Mucosa of gallbladder (tissue), 1 donor: Measurements from ENCODE around the gene IRGC. TPM values are rescaled to one million over a fixed set of nuclear protein-coding genes. Genes with fewer than 3 reads are reported as not detected.
"Not testable (repeated sequence)": the region's sequence is repeated elsewhere in the genome, so short reads cannot be mapped to it uniquely, and the experiment has no call there.

Experiments
- DNase-seq: peaks from one replicate; pipeline ENCODE4 v3.0.0-alpha.2; 2020; ENCODE audit warnings: low spot score
- total RNA-seq: library from RNA; stranded (reverse); gene quantifications from one replicate; pipeline ENCODE4 v1.2.1, GENCODE V29; 2021
- donor health status: DM: no; HTN: no; CAD: no.

IRGC gene
- total RNA-seq, 1 donor from 2014 or later = not detected

DNA sequence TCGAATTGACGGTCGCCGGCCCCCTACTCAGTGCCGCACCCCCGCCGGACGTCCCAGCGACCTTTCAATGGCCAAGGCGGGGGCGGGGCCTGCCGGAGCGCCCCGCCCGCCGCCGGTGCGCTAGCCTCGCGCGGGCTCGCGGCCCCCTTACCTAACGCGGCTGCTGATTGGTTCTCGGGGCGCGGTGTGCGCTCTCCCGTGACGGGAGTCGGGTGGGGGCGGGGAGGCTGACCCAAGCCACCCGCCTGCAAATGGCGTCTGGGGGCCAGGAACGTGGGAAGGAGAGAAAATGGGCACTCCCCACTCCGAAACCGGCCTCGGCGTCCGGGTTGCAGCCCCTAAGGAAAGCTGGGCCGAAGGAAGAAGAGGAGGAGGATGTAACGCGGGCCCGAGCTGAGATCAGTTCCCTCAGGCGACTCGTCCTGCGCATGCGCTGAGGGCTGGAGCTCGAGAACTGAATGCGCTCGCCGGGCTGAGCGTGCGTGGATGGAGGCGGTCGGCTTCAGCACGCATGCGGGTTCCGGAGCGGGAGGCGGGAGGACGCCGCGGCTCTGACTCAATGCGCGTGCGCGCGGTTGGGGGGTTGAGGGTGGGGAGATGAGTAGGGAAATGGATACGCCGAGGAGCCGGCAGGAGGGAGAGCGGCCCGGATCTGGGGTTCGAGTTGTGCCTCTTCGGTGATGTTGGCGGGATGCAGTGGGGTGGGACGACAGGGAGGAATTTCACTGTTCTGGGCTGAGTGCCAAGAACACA is 38.8 kb downstream of the IRGC start, which contains the start of gene SMG9:
SMG9 (minus strand) TSS at position 460 of the 753 bp plus-strand sequence. CDS start 4,221 bp downstream, outside the sequence.
- DNase-seq = peak; percentile 98

DNA sequence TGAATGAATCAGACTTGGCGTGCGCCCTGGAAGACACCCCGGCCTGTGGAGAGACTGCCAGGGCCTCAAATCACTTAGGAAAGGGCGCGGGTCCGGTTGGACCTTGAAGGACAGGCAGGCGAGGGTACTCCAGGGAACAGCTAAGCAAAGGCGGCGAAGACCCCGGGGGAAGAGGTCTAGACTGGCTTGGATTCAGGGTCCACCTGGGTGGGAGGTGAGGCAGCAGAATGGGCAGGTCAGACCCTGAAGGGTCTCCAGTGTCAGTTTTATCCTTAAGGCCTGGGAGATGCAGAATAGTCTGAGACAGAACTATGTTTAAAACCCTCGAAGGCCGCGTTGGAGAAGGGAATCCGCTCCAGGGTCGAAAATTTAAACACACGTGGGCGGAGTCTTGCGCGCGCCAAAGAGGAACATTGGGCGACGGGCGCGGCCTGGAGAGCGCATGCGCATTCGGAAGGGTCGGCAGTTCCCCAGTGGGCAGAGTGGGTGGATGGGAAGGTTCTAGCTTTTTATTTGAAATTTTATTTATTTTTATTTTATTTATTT is 39.5 kb downstream of the IRGC start:
- DNase-seq = peak; percentile 85

GRCh38 chr19:43759515-43759914 is 43.6 kb downstream of the IRGC start:
- DNase-seq = no peak

DNA sequence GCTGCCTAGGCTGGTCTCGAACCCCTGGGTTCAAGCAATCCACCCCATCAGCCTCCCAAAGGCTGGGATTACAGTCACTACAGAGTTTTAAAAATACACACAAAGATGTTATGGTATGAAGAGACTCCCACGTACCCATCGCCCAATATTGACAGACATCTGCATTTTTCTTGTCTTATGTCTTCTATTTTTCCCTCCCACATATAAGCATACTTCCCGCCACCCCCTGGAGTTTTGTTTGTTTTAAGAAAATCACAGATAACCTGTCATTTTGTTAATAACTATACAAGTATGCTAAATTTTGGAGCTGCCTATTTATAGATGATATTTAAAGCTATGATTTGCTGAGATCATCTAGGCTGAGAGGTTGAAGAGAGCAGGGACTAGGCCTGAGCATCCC is 45.1 kb downstream of the IRGC start:
- DNase-seq = no peak

- DNase-seq = no peak
These were observed 46.9 kb downstream of the IRGC start for GRCh38 chr19:43762814-43763213.

- DNase-seq = no peak
These were observed 47.6 kb downstream of the IRGC start for GRCh38 chr19:43763473-43763939.

- DNase-seq = not testable (repeated sequence)
These were observed 48.8 kb downstream of the IRGC start for GRCh38 chr19:43764684-43765083.

- peak; percentile 45 for DNase-seq
These were observed 49.4 kb downstream of the IRGC start for GRCh38 chr19:43765109-43765876.

- no peak for DNase-seq
These were observed 50.8 kb downstream of the IRGC start for GRCh38 chr19:43766755-43767043.

- no peak for DNase-seq
These were observed 51.4 kb downstream of the IRGC start for GRCh38 chr19:43767316-43767715.

DNA sequence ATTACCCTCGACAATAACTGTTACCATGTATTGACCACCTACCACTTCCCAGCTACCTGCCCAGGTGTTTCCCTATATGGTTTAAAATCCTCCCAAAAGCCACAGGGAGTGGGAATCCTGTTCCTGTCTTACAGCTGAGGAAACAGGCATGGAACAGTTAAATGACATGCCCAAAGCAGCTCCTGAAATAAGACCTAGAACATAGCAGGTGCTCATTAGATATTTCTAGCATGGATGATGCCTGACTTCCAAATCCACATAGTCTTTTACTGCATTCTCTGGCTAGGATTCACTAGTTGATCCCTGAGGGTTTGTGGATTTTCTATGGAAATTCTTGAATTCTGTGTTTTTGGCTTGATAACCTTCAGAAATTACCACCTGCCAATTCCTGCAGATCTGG is 51.9 kb downstream of the IRGC start:
- DNase-seq = no peak

- no peak for DNase-seq
These were observed 52.6 kb downstream of the IRGC start for GRCh38 chr19:43768273-43769050.

DNA sequence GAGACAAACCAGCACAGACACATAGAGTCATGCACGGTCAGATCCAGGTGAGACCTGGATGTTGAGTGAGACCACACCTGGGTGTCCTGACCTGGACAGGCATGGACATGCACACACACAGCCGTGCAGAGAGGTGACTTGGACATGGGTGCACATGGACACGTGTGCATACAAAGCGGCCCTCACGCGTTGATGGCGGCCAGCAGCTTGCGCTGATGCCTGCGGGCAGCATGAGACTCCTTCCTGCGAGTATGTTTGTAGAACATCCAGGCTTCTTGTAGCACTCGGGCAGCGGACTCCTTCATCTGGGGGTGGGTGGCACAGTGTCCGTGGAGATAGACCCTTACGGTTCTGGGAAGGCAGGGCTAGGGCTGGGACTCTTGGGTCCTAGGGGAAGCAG is 53.4 kb downstream of the IRGC start:
- no peak for DNase-seq

Other genes with a start within 250 kb of the IRGC start
- 35.3 TPM for gene PHLDB3, start 211.3 kb upstream of the IRGC start, total RNA-seq
- 55.4 TPM for gene ETHE1, start 188.9 kb upstream of the IRGC start, total RNA-seq
- 4.1 TPM for gene ZNF575, start 182.9 kb upstream of the IRGC start, total RNA-seq
- 33.6 TPM for gene XRCC1, start 140.5 kb upstream of the IRGC start, total RNA-seq
- gene PINLYP, start 140.3 kb upstream of the IRGC start, total RNA-seq = 13.3 TPM
- gene IRGQ, start 119.9 kb upstream of the IRGC start, total RNA-seq = 35.7 TPM
- gene ZNF576, start 119.5 kb upstream of the IRGC start, total RNA-seq = 17.9 TPM
- 0.52 TPM for gene SRRM5, start 104.0 kb upstream of the IRGC start, total RNA-seq
- 54.4 TPM for gene ZNF428, start 96.4 kb upstream of the IRGC start, total RNA-seq
- gene CADM4, start 76.2 kb upstream of the IRGC start, total RNA-seq = 20.6 TPM
- gene PLAUR, start 45.9 kb upstream of the IRGC start, total RNA-seq = 46.3 TPM
- 71.4 TPM for gene SMG9, start 38.9 kb downstream of the IRGC start, total RNA-seq
- 10.5 TPM for gene KCNN4, start 64.9 kb downstream of the IRGC start, total RNA-seq
- 1.6 TPM for gene LYPD5, start 86.4 kb downstream of the IRGC start, total RNA-seq
- gene ZNF283, start 111.2 kb downstream of the IRGC start, total RNA-seq = 10.3 TPM
- 5.6 TPM for gene ZNF404, start 167.9 kb downstream of the IRGC start, total RNA-seq
- 17.6 TPM for gene ZNF45, start 219.2 kb downstream of the IRGC start, total RNA-seq
- 7.5 TPM for gene ZNF221, start 235.2 kb downstream of the IRGC start, total RNA-seq